Measurements from ENCODE around the gene RTN4IP1.
"Not testable (repeated sequence)": the region's sequence is repeated elsewhere in the genome, so short reads cannot be mapped to it uniquely, and the experiment has no call there.

Gene RTN4IP1

GRCh38 chr6:106591111-106591825 lies 38.0 kb downstream of the RTN4IP1 start:
- Histone ChIP-seq H2AK5ac (ENCODE audit: low read length) (no peak overlapping the region), H3K27me3 (ENCODE audit: insufficient read depth, low read length, poor library complexity) (no peaks in the 10 kb centered on the region), H3K36me3 (ENCODE audit: control insufficient read depth, insufficient read depth, low read length) (no peaks in the 10 kb centered on the region), H3K9ac (ENCODE audit: low read length) (no peak overlapping the region), H2BK15ac (replicated peaks; ENCODE audit: low read depth) (no peak overlapping the region), H2BK120ac (ENCODE audit: low read depth, low read length) (no peak overlapping the region), H3K79me1 (ENCODE audit: low read length) (no peaks in the 10 kb centered on the region), H3K4me3 (ENCODE audit: low read length) (no peak overlapping the region), H3K56ac (ENCODE audit: low read length) (no peak overlapping the region), H3K4me1 (ENCODE audit: control insufficient read depth, low read depth, low read length) (no peaks in the 10 kb centered on the region), H3K27ac (ENCODE audit: low read depth, low read length) (no peak overlapping the region), H3K79me2 (ENCODE audit: control insufficient read depth, insufficient read depth, low read length) (no peaks in the 10 kb centered on the region), H2BK5ac (ENCODE audit: low read length) (no peak overlapping the region), H3K18ac (ENCODE audit: low read length) (no peak overlapping the region), H4K8ac (ENCODE audit: low read depth, low read length) (no peak overlapping the region), H3K23ac (ENCODE audit: low read length) (no peak overlapping the region), H4K5ac (ENCODE audit: low read length) (no peak overlapping the region), H3K4me2 (ENCODE audit: low read length) (no peak overlapping the region), H3K4ac (ENCODE audit: low read depth, low read length) (no peak overlapping the region)
- DNase-seq, result peak; percentile 44
- no CpG with 5 or more reads among the region's 3 CpGs for WGBS (ENCODE audit: extremely low coverage, insufficient coverage, low lambda C conversion rate)

- H3K18ac ChIP-seq (ENCODE audit: low read length); H3K4ac ChIP-seq (ENCODE audit: low read depth, low read length); H3K4me1 ChIP-seq (ENCODE audit: control insufficient read depth, low read depth, low read length); DNase-seq; H3K4me2 ChIP-seq (ENCODE audit: low read length); H2BK5ac ChIP-seq (ENCODE audit: low read length); H2BK120ac ChIP-seq (ENCODE audit: low read depth, low read length); H2BK15ac ChIP-seq (replicated peaks; ENCODE audit: low read depth); H3K27me3 ChIP-seq (ENCODE audit: insufficient read depth, low read length, poor library complexity); H2AK5ac ChIP-seq (ENCODE audit: low read length); H4K8ac ChIP-seq (ENCODE audit: low read depth, low read length); H3K56ac ChIP-seq (ENCODE audit: low read length); H3K27ac ChIP-seq (ENCODE audit: low read depth, low read length); H3K4me3 ChIP-seq (ENCODE audit: low read length); H3K9ac ChIP-seq (ENCODE audit: low read length); H3K23ac ChIP-seq (ENCODE audit: low read length); H3K36me3 ChIP-seq (ENCODE audit: control insufficient read depth, insufficient read depth, low read length); H3K79me2 ChIP-seq (ENCODE audit: control insufficient read depth, insufficient read depth, low read length); H4K5ac ChIP-seq (ENCODE audit: low read length); H3K79me1 ChIP-seq (ENCODE audit: low read length): not testable (repeated sequence)
- WGBS (ENCODE audit: extremely low coverage, insufficient coverage, low lambda C conversion rate), result no CpG with 5 or more reads among the region's 5 CpGs
Measured at GRCh38 chr6:106588937-106589336, 40.4 kb downstream of the RTN4IP1 start.

GRCh38 chr6:106586815-106587415 lies 42.4 kb downstream of the RTN4IP1 start:
- no peak overlapping the region for H2BK5ac ChIP-seq (ENCODE audit: low read length)
- no peak overlapping the region for H3K23ac ChIP-seq (ENCODE audit: low read length)
- no peak overlapping the region for H4K5ac ChIP-seq (ENCODE audit: low read length)
- no peak for DNase-seq
- no peak overlapping the region for H3K4me2 ChIP-seq (ENCODE audit: low read length)
- no peak overlapping the region for H2BK120ac ChIP-seq (ENCODE audit: low read depth, low read length)
- H4K8ac ChIP-seq (ENCODE audit: low read depth, low read length), result no peak overlapping the region
- peaks cover 1% of the 10 kb centered on the region for H3K36me3 ChIP-seq (ENCODE audit: control insufficient read depth, insufficient read depth, low read length)
- H3K56ac ChIP-seq (ENCODE audit: low read length), result no peak overlapping the region
- H3K27ac ChIP-seq (ENCODE audit: low read depth, low read length), result no peak overlapping the region
- no peaks in the 10 kb centered on the region for H3K27me3 ChIP-seq (ENCODE audit: insufficient read depth, low read length, poor library complexity)
- H2BK15ac ChIP-seq (replicated peaks; ENCODE audit: low read depth), result no peak overlapping the region
- H2AK5ac ChIP-seq (ENCODE audit: low read length), result no peak overlapping the region
- H3K4ac ChIP-seq (ENCODE audit: low read depth, low read length), result no peak overlapping the region
- no peak overlapping the region for H3K18ac ChIP-seq (ENCODE audit: low read length)
- H3K9ac ChIP-seq (ENCODE audit: low read length), result no peak overlapping the region
- no peaks in the 10 kb centered on the region for H3K79me1 ChIP-seq (ENCODE audit: low read length)
- WGBS (ENCODE audit: extremely low coverage, insufficient coverage, low lambda C conversion rate), result no CpG with 5 or more reads among the region's 4 CpGs
- H3K79me2 ChIP-seq (ENCODE audit: control insufficient read depth, insufficient read depth, low read length), result no peaks in the 10 kb centered on the region
- no peaks in the 10 kb centered on the region for H3K4me1 ChIP-seq (ENCODE audit: control insufficient read depth, low read depth, low read length)
- no peak overlapping the region for H3K4me3 ChIP-seq (ENCODE audit: low read length)

GRCh38 chr6:106581468-106581867 lies 47.8 kb downstream of the RTN4IP1 start:
- Histone ChIP-seq H3K36me3 (ENCODE audit: control insufficient read depth, insufficient read depth, low read length) (peaks cover 1% of the 10 kb centered on the region), H3K23ac (ENCODE audit: low read length) (no peak overlapping the region), H3K27ac (ENCODE audit: low read depth, low read length) (no peak overlapping the region), H2BK15ac (replicated peaks; ENCODE audit: low read depth) (no peak overlapping the region), H2BK5ac (ENCODE audit: low read length) (no peak overlapping the region), H4K5ac (ENCODE audit: low read length) (no peak overlapping the region), H3K4ac (ENCODE audit: low read depth, low read length) (no peak overlapping the region), H3K4me1 (ENCODE audit: control insufficient read depth, low read depth, low read length) (no peaks in the 10 kb centered on the region), H3K79me1 (ENCODE audit: low read length) (no peaks in the 10 kb centered on the region), H3K4me3 (ENCODE audit: low read length) (no peak overlapping the region), H2BK120ac (ENCODE audit: low read depth, low read length) (no peak overlapping the region), H4K8ac (ENCODE audit: low read depth, low read length) (no peak overlapping the region), H3K79me2 (ENCODE audit: control insufficient read depth, insufficient read depth, low read length) (no peaks in the 10 kb centered on the region), H2AK5ac (ENCODE audit: low read length) (no peak overlapping the region), H3K27me3 (ENCODE audit: insufficient read depth, low read length, poor library complexity) (no peaks in the 10 kb centered on the region), H3K56ac (ENCODE audit: low read length) (no peak overlapping the region), H3K18ac (ENCODE audit: low read length) (no peak overlapping the region), H3K4me2 (ENCODE audit: low read length) (no peak overlapping the region), H3K9ac (ENCODE audit: low read length) (no peak overlapping the region)
- no CpG with 5 or more reads among the region's 1 CpG for WGBS (ENCODE audit: extremely low coverage, insufficient coverage, low lambda C conversion rate)
- no peak for DNase-seq

GRCh38 chr6:106579281-106579680 lies 50.0 kb downstream of the RTN4IP1 start:
- Histone ChIP-seq H3K4ac (ENCODE audit: low read depth, low read length) (no peak overlapping the region), H3K4me2 (ENCODE audit: low read length) (no peak overlapping the region), H3K23ac (ENCODE audit: low read length) (no peak overlapping the region), H3K79me1 (ENCODE audit: low read length) (no peaks in the 10 kb centered on the region), H3K56ac (ENCODE audit: low read length) (no peak overlapping the region), H3K79me2 (ENCODE audit: control insufficient read depth, insufficient read depth, low read length) (no peaks in the 10 kb centered on the region), H3K27ac (ENCODE audit: low read depth, low read length) (no peak overlapping the region), H2BK5ac (ENCODE audit: low read length) (no peak overlapping the region), H2AK5ac (ENCODE audit: low read length) (no peak overlapping the region), H4K8ac (ENCODE audit: low read depth, low read length) (no peak overlapping the region), H3K4me3 (ENCODE audit: low read length) (no peak overlapping the region), H3K18ac (ENCODE audit: low read length) (no peak overlapping the region), H3K4me1 (ENCODE audit: control insufficient read depth, low read depth, low read length) (no peaks in the 10 kb centered on the region), H3K36me3 (ENCODE audit: control insufficient read depth, insufficient read depth, low read length) (peaks cover 1% of the 10 kb centered on the region), H3K9ac (ENCODE audit: low read length) (no peak overlapping the region), H3K27me3 (ENCODE audit: insufficient read depth, low read length, poor library complexity) (no peaks in the 10 kb centered on the region), H2BK120ac (ENCODE audit: low read depth, low read length) (no peak overlapping the region), H2BK15ac (replicated peaks; ENCODE audit: low read depth) (no peak overlapping the region), H4K5ac (ENCODE audit: low read length) (no peak overlapping the region)
- no CpG with 5 or more reads among the region's 2 CpGs for WGBS (ENCODE audit: extremely low coverage, insufficient coverage, low lambda C conversion rate)
- DNase-seq, result no peak
